HG02970 (cell line): ENCODE data around the gene DHRS1.

ENCODE experiments used
- ATAC-seq: cut with Tn5 transposase; IDR thresholded peaks from one replicate; pipeline ENCODE4 v1.9.1; 2021; ENCODE audit warnings: mild to moderate bottlenecking, moderate library complexity, moderate number of reproducible peaks; ENCODE audit not compliant: unreplicated experiment, low FRiP score

Gene DHRS1

DNA sequence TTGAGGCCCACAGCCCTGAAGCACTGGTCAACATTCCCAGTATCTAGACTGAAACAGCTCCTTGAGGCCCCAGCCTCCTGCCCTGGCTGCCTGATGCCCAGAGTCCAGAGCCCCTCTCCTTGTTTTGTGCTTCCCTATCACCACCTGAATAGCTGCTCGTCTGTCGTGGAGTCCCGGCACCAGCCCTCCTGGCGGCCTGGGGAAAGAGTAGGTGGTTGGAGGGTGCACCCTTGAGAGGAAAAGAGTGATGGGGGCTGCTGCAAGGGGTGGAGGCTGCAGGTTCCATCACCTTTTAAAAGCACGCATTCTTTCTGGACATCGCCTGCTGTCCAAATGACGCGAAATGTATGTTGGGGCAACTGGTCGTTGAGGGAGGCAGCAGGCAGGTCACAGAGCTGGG lies 31.4 kb downstream of the DHRS1 start:
- ATAC-seq = no peak

DNA sequence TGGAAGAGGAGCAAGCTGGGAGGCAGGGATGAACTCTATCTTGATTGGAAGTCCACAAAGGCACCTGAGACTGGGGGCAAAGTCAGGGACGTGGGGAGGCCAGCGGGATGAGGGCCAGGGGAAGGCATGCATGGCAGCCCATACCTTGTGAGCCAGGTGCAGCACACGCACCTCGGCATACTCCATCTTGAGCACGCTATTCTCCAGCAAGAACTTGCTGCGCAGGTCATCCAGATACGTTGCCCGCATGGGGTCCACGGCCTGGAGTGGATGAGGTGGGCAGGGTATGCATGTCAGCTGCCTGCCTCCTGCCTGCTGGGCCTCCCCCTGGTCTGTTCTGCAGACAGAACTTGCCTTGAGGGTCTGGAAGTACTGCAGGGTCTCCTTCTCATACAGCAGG lies 32.1 kb downstream of the DHRS1 start:
- no peak for ATAC-seq

DNA sequence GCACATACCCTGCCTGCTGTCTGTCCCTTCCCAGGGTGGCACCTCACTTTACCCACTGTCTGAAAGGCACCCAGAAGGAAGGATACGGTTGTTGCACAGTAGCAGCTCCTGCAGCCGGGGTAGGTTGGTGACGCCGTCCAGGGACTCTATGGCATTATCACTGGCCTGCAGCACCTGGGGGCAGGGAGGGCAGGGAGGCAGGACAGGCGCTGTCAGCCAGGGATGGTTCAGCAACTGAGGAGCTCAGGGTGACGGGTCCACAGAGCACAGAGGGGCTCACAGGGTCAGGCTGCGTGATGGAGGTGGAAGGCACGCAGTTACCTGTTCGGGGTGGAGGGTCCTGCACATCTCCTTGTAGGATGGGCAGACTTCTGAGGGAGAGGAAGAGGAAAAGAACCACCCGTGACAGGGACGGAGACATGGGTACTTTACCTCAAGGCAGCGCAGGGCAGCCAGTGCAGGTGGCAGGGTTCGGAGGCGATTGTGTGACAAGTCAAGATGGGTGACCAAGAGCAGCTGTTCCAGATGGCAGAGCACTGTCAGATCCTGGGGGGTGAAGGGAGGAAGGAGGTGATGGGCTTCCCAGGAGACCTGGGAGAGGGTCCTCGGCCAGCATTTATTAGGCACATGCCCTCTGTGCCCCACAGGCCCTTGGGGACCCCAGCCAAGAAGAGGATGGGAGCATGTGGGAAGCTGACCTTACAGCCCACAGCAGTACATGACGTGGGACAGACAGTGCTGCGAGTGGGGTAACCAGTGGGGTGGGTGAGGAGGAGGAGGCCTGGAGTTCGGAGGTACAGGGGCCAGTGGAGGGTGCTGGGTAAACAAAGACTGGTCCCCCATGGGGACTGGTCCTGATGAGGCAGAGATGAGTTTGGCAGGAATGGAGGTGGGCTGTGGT lies 33.0 kb downstream of the DHRS1 start:
- no peak for ATAC-seq

DNA sequence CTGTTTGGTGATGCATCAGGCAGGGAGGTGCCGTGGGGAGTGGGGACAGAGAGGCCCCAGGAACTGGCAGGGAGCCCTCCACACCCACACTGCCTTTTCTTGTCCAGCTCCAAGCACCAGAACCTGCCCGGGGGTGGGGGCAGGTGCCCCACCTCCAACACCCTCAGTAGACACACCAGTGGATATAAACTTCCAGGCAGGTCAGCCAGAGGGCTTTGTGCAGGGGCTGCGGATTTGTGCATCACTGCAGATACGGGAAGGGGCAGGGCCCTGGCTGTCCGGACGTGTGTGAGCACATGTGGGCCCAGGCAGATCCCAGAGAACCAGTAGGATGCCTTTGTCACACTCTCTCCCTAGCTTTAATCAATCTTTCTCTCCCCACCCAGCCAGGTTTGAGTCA lies 35.3 kb downstream of the DHRS1 start:
- no peak for ATAC-seq

DNA sequence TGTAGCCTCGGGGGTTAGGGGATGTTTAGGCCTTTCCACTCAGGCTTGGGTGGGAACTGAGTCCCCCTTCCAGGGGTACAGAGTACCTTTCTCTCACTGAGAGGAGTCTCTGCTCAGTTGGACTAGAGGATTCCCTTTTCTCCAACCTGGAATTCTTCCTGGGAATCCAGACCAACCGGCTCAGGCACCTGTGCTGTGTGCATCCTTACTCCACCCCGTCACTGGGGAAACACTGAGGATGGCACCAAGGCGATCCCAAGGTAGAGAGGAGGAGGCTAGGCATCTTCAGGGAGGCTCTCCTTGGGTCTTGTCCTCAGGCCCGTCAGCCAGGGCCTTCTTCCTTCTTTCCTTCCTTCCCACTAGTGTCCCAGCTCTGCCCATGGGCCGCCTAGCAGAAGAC lies 35.7 kb downstream of the DHRS1 start:
- no peak for ATAC-seq

DNA sequence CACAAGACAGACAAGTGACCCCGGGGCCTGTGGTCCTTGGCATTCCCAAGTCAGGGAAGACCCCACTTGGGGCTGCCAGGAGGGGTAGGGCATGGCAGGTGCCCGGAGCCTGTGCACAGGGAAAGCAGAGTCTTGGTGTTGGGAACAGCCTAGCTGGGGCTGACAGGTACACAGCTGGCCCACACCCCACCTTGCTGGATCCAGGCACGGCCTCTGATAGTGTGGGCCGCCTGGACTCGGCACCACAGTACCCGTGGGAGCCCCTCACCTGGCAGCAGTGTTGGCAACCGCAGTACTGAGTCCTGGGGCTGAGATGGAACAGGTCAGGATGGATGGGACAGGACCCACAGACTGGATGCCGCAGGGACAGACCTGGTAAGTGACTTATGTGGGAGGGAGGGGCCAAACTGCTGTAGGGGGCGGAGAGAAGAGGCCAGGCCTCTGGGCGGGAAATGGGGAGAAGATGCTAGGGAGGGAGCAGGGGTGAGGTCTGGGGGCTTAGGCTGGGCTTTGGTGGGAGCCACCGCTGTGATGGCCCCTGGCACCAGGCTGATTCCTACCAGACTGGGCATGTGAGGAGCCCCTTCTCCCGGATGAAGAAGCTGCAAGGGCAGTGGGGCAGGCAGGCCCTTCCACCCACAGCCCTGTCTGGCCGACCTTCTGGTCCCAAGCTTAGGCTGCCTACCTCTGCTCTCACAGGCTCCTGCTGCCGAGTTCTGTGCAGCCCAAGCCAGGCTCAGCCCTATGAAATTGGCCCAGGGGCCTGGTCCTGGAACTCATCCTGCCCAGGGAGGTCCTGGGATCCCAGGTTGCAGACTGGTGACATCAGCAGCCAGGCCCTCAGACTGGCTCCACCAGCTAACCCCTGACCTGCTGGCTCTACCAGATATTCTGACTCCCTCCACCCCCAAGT lies 36.5 kb downstream of the DHRS1 start, which contains the start of gene TGM1:
TGM1 (minus strand) TSS at position 357 of the 913 bp plus-strand sequence. CDS start 825 bp downstream, outside the sequence.
- ATAC-seq = no peak

DNA sequence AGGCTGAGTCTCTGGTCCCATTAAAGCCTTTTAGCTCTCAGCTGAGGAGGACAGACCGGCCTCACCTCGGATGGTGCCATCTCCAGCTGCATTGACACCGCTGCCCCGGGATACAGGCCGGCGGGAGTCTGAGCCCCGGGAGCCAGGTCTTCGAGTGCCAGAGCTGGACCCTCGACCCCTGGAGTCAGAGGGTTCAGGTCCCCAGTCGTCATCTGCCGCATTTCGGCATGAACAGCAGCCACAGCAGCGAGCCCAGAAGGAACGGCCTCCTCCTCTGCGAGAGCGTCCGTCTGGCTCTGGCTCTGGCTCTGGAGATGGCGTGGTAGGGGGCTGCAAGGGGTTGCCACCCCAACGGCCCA lies 37.6 kb downstream of the DHRS1 start:
- no peak for ATAC-seq

DNA sequence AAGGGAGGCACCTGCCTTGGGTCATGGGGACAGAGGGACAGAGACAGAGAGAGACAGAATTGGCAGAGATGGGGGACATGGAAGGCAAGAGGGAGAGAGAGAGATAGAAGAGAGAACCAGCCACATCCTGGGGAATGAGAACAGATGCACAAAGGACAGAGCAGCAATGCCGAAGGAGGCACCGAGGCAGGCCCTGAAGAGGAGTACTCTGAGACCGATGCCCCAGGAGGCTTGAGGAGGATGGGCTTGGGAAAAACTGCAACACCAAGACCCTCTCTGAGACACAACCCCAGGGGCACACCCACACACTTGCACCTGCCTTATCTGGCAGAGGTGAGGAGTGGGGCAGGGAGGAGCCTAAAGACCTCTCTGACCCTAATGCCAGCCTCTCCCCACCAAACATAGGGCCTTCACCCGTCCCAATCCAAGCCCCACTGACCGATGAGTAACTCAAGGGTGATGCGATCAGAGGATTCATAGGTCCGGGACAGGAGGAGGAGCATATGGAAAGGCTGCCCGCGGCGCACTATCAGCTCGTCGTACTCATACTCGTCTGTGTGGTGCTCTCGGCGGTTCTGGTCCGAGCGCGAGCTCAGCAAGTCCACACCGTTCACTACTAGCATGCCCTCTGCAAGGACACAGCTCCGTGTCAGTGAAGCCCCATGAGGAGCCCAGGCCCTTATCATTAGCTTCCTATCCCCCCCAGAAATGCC lies 38.2 kb downstream of the DHRS1 start:
- no peak for ATAC-seq

DNA sequence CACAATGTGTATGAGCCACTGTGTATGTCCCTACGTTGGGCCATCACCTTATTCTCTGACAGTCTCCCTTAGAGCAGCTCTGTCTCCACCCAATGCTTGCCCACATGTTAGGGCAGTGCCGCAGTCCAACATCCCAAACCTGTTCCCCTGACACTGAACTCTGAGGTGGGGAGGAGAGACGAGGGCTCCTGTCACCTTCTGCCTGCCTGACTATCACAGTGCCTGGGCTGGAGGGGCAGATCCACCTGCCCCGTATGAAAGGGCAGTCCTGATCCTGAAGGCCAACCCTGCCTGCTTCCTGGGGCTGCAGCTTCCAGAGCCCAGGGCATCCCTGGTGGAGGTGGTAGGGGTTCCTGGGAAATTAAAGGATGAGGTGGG lies 38.8 kb downstream of the DHRS1 start:
- ATAC-seq = no peak

DNA sequence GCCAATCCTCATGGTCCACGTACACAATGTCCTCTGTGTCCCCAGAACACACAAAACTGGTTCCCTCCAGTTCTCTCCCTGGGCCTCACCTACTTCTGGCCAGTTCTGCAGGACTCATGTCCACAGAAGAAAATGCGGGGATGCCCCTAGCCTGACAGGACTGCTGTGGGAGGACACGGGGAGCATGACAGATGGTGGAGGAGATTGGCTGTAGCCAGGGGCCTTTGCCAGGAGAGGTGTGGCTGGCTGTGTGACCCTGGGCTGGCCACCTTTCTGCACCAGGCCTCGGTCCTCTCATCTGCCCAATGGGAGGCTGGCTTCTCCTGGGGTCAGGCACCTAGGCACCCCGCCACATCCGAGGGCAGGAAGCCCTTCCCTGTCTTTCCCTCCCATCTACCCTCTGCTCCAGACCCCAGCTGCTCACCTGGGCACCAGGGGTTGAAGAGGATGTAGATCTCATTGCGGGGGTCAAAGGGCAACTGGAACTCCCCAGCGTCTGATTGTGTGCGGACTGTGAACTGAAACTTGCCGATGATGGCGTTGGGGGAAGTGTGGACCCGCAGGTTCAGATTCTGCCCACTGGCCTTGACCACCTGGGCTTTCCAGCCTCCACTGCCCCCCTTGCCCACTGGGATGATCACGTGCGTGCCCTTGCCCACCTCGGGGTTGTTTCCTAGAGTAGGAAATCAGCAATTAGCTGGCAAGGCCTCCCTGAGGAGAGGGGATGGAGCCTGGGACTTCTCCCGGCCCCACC lies 39.4 kb downstream of the DHRS1 start:
- no peak for ATAC-seq

DNA sequence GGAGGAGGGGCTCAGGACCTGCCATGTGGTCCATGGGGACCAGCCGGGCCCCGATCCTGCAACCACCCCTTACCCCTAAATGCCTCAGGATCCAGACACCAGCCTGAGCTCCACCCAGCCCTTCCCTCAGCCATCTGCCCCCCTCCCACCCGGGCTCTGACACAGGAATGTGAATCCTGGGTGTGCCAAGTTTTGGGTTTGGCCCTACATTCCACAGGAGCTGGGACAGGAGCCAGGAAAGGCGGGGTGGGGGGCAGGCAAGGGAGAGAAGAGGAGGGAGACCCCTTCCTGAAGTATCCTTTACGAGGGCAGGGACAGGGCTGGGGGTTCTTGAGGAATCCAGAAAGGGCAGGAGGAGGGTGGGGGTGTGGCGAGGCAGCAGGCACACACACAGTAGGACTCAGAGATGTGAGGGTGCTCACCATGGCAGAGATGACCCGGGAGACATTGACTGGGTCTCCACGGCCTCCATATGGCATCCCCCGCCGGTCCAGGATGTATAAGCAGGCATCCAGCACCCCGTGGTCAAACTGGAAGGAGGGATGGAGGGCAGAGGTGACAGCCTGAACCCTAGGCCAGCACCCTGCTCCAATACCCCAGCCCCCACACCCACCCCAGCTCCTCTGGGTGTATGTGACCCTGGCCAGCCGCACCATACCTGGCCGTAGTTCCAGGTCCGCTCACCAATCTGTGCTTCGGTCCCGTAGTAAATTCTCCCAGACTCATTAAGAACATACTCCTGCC lies 40.1 kb downstream of the DHRS1 start:
- ATAC-seq = no peak

DNA sequence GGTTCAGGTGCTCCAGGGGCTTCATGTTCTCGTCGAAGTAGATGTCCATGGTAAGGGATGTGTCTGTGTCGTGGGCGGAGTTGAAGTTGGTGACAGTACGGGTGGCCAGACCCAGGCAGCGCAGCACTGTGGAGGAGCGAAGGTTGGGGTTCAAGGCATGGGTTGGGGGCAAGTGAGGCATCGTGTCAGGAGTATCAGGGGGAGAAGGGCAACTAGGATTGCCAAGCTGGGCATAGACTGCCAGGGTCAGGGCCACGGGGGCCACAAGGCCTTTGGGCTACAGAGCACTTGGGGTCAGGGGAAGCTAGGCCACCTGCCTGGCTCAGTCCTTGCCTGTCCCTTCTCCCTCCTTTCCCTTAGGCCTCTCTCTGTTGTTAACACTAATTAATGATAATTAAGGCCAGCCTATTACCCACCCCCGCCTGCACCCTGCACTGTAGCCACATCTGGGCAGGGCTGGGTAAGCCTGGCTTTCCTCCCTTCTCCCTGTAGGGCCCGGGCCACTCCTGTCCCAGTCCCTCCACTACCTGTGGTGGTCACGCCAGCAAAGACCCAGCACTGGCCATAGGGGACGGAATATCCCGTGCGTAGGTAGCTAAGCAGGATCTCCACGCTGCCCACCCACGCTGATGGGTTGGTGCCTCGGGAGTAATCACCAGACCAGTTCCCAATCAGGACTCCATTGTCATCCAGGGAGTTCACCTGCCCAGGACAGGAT lies 40.9 kb downstream of the DHRS1 start:
- no peak for ATAC-seq

DNA sequence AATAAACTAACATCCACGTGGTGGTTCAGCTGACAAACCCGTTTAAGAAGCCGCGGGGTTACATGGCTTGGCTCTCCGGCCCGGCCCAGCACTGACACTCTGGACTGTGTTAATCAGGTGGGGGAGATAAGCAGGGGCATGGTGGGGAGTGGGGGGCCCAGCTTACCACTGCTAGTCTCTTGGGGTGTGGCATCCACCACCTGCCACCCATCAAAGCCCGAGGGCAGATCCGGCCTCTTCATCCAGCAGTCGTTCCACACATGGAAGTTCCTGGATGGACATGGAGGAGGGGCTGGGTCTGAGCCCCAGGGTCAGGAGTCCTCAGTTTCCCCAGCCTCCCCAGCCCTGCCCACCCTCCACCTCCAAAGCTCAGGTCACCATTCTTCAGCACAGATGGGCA lies 41.5 kb downstream of the DHRS1 start:
- ATAC-seq = no peak

DNA sequence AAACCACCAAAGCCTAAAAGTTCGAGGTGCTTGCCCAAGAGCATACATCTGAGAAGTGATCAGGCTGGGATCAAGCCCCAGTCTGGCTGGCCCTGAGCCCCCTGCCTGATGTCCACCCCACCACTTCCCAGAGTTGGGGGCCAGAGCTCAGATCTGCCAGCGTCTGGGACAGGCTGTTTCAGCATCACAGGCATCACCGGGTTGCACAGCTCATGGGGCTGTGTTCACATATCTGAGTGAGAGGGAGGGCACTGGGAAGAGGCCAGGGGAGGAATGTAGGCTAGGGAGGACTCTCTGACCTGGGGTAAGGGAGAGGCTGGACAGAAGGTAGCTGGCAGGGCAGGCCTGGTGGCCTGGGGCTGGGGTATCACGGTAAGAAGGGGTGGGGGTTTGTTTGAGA lies 42.6 kb downstream of the DHRS1 start:
- ATAC-seq = no peak

DNA sequence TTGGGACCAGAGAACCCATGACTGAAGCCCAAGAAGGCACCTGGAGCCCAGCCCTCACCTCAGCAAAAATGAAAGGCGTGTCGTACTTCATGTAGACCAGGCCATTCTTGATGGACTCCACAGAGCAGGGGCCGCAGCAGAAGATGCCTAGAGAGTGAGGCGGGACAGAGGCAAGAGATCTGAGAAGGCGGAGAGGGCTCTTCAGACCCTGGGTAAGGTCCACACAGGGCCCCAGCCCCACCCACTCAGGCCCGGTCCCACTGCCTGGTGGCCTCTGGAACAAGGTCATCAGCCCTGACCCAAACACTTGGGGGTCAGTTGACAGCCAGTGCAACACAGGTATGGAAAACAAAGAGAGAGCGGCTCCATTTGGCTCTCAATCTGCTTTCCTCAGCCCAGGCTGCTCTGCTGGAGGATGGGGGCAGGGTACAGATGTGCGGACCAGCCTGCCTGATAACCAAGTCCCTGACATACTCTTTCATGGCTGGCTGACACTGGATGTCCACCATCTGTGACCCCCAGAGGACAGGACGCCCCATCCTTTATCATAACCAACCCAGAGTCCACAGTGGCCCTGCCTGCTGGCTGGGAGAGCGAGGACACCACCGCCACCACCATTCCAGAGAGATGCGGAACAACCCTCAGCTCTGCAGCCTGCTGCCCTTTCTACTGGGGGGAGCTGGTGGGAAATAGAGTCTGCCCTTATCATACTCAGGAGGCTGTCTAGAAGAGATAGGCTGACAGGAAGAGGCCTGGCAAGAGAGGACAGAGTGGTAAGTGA lies 43.5 kb downstream of the DHRS1 start:
- ATAC-seq = no peak

DNA sequence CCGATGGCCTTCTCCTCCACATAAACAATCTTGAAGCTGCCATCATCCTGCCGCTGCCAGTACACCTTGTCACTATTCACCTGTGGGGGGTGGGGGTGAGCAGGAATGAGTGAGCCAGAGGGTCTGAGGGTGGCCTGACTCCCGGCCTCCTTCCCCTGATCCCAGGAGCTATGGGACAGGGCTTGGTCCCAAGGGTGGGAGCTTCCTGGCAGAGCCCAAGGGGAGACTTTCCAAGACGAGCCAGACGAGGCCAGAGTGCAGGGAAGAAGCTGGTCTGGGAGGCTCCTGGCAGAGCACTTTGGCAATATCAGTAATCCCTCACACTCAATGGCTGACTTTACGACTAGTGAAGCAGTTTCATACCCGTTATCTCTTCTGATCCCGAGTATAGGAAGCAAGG lies 44.1 kb downstream of the DHRS1 start:
- no peak for ATAC-seq

DNA sequence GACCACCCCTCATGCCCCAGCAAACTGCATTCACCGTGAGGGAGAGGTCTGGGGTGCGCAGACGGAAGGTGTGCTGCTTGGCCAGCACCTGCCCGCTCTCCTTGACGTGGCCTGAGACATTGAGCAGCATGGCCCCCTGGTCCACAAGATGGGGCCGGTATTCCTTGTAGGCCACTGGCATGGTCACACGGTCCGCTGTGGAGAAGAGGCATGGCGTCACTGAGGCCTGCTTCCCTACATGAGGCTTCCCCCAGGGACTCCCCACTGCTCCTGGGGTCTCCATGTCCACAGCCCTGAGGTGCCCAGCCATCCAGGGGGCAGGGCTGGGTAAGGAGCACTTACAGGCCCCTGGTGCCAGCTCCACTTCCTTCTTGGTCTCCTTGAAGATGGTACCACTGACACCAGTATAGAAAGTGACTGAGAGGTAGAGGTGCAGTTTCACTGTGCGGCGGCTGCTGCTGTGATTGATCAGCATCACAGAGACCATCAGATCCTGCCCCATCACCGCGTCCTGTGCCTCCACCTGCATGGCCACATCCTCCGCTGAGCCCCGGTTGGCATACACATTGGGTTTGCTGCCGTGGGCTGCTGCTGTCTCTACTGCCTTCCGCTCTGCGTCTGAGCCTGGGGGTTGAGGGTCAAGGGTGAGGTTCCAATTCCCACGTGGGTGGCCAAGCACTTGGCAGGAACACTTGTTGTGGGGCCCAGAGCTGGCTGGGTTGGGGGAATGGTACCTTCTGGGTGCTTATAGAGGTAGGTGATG lies 44.8 kb downstream of the DHRS1 start:
- ATAC-seq = no peak
